Kasumi-1 (cell line): ENCODE data around the gene ENOX2.
"Not testable (repeated sequence)": the region's sequence is repeated elsewhere in the genome, so short reads cannot be mapped to it uniquely, and the experiment has no call there.

ENCODE experiments used
- DNase-seq, 2 experiments: peaks; one replicate each; lab custom pipeline; 2025; lab: John Stamatoyannopoulos, UW

Gene ENOX2

GRCh38 chrX:130754353-130754752, 148.7 kb downstream of the ENOX2 start:
- no peak for DNase-seq

GRCh38 chrX:130746709-130747342, 156.2 kb downstream of the ENOX2 start:
- DNase-seq, result no peak

GRCh38 chrX:130746077-130746476, 156.9 kb downstream of the ENOX2 start:
- DNase-seq, result no peak

- no peak for DNase-seq
Measured at GRCh38 chrX:130741584-130741983, 161.4 kb downstream of the ENOX2 start.

- no peak for DNase-seq
Measured at GRCh38 chrX:130741151-130741550, 161.9 kb downstream of the ENOX2 start.

- no peak for DNase-seq
Measured at GRCh38 chrX:130738638-130739195, 164.3 kb downstream of the ENOX2 start.

GRCh38 chrX:130734713-130735112, 168.3 kb downstream of the ENOX2 start:
- no peak for DNase-seq

- DNase-seq, result no peak
Measured at GRCh38 chrX:130728208-130728607, 174.8 kb downstream of the ENOX2 start.

- peak; percentile 0 for DNase-seq
Measured at GRCh38 chrX:130726661-130727060, 176.3 kb downstream of the ENOX2 start.

GRCh38 chrX:130725519-130725918, 177.5 kb downstream of the ENOX2 start:
- no peak for DNase-seq

- DNase-seq, result no peak
Measured at GRCh38 chrX:130719413-130719812, 183.6 kb downstream of the ENOX2 start.

- DNase-seq, result no peak
Measured at GRCh38 chrX:130718137-130718536, 184.9 kb downstream of the ENOX2 start.

- no peak for DNase-seq
Measured at GRCh38 chrX:130716781-130717413, 186.1 kb downstream of the ENOX2 start.

- DNase-seq, result no peak
Measured at GRCh38 chrX:130716346-130716745, 186.7 kb downstream of the ENOX2 start.

- DNase-seq, result no peak
Measured at GRCh38 chrX:130715299-130715698, 187.7 kb downstream of the ENOX2 start.

GRCh38 chrX:130714665-130715064, 188.3 kb downstream of the ENOX2 start:
- DNase-seq, result no peak

GRCh38 chrX:130714135-130714534, 188.9 kb downstream of the ENOX2 start:
- no peak for DNase-seq

GRCh38 chrX:130709178-130709577, 193.8 kb downstream of the ENOX2 start:
- DNase-seq, result not testable (repeated sequence)

GRCh38 chrX:130705591-130705990, 197.4 kb downstream of the ENOX2 start:
- DNase-seq, result no peak

GRCh38 chrX:130704053-130705038, 198.7 kb downstream of the ENOX2 start:
- no peak for DNase-seq

GRCh38 chrX:130702867-130703707, 199.9 kb downstream of the ENOX2 start:
- DNase-seq, result no peak
